CD4-positive, alpha-beta memory T cell (primary cell): ENCODE measurements around the gene EXOC4. TPM values are rescaled to one million over a fixed set of nuclear protein-coding genes. Genes with fewer than 3 reads are reported as not detected.

ENCODE experiments used
- CTCF ChIA-PET: fragments of 350-600 bp; sonication (Branson Sonifier 250); formaldehyde crosslinking; loops from one replicate; lab custom pipeline; 2021; ENCODE audit warnings: inconsistent platforms; ENCODE audit not compliant: partially characterized antibody; lab: Charles Lee
- POLR2A ChIA-PET: fragments of 350-600 bp; sonication (Branson Sonifier 250); formaldehyde crosslinking; loops from one replicate; lab custom pipeline; 2021; ENCODE audit not compliant: partially characterized antibody; lab: Charles Lee
- DNase-seq, 5 donors: peaks; one replicate each; pipeline versions ENCODE4 v3.0.0 to v3.0.0-alpha.2; 2020 to 2022; ENCODE audit warnings: mixed read lengths in 1 of 5
- H3K27ac ChIP-seq: one replicate; pipeline ENCODE4 v1.7.0; 2013; ENCODE audit warnings: low read depth, low read length
- H3K27me3 ChIP-seq: 2 replicates; pipeline ENCODE4 v1.7.0; 2013; ENCODE audit warnings: mild to moderate bottlenecking, low read length, moderate library complexity; ENCODE audit not compliant: insufficient read depth
- H3K36me3 ChIP-seq: 2 replicates; pipeline ENCODE4 v1.7.0; 2013; ENCODE audit warnings: mild to moderate bottlenecking, low read length, moderate library complexity; ENCODE audit not compliant: insufficient read depth
- H3K4me1 ChIP-seq: 2 replicates; pipeline ENCODE4 v1.7.0; 2013; ENCODE audit warnings: mild to moderate bottlenecking, low read length, moderate library complexity; ENCODE audit not compliant: insufficient read depth
- H3K4me3 ChIP-seq, 2 donors: one replicate each; pipeline ENCODE4 v1.7.0; 2013; ENCODE audit warnings: low read length in 2 of 2, mild to moderate bottlenecking in 1 of 2
- H3K9me3 ChIP-seq, 2 donors: one replicate each; pipeline ENCODE4 v1.7.0; 2013; ENCODE audit warnings: low read length in 2 of 2, control low read depth in 1 of 2; ENCODE audit not compliant: control insufficient read depth in 1 of 2
- H3K27ac Mint-ChIP-seq, 7 donors: one replicate each; pipeline ENCODE4 v1.8.0; 2020 to 2021; ENCODE audit warnings: mixed read lengths in 7 of 7, mild to moderate bottlenecking in 6 of 7, inconsistent platforms in 3 of 7, moderate library complexity in 3 of 7
- H3K27me3 Mint-ChIP-seq, 2 donors: one replicate each; pipeline ENCODE4 v1.8.0; 2020 to 2021; ENCODE audit warnings: mixed read lengths in 2 of 2
- H3K36me3 Mint-ChIP-seq, 2 donors: one replicate each; pipeline ENCODE4 v1.8.0; 2020 to 2021; ENCODE audit warnings: mixed read lengths in 2 of 2, inconsistent platforms in 1 of 2, mild to moderate bottlenecking in 1 of 2
- H3K4me1 Mint-ChIP-seq, 4 donors: one replicate each; pipeline ENCODE4 v1.8.0; 2020 to 2021; ENCODE audit warnings: mixed read lengths in 4 of 4, mild to moderate bottlenecking in 1 of 4
- H3K4me3 Mint-ChIP-seq, 8 donors: one replicate each; pipeline ENCODE4 v1.8.0; 2020 to 2021; ENCODE audit warnings: mixed read lengths in 8 of 8, mild to moderate bottlenecking in 7 of 8, moderate library complexity in 6 of 8, inconsistent platforms in 3 of 8
- H3K9me3 Mint-ChIP-seq, 8 donors: one replicate each; pipeline ENCODE4 v1.8.0; 2020 to 2021; ENCODE audit warnings: mixed read lengths in 8 of 8, mild to moderate bottlenecking in 5 of 8, inconsistent platforms in 3 of 8, moderate library complexity in 1 of 8
- intact Hi-C: fragments of 100-400 bp; cut with micrococcal nuclease; formaldehyde crosslinking; loops from one replicate; pipeline ENCODE4 v1.15.1; 2023
- polyA plus RNA-seq, 2 donors: library from polyadenylated mRNA; unstranded; fragments of 300-500 nt; fragmentation: Illumina TruSeq; gene quantifications; one replicate each; pipeline ENCODE4 v1.2.3, GENCODE V29; 2021
- total RNA-seq, 2 experiments: library from RNA; stranded (reverse); gene quantifications; one replicate each; pipeline ENCODE4 v1.2.3, GENCODE V29; 2021

The EXOC4 gene
- total and polyA plus RNA-seq, 4 experiments from 2014 or later: 33.8 to 81.2 (median 58.1) TPM

DNA sequence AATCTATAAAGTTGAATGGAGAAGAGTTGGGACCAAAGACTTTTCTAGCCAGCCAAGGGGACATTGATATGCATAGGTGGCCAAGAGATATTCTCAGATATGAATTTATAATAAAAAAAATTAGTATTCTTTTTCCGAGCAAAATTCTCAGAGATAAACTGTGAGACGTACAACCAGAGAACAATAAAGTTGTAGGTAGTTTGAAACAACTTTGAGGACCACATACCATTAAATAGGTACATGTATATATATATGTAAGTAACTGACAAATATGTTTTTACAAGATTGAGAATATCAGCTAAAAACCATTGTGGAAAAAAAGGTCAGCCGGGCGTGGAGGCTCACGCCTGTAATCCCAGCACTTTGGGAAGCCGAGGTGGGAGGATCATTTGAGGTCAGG, 56.5 kb downstream of the EXOC4 start:
- H3K27me3 ChIP-seq: no peaks in the 10 kb centered on the region
- peaks cover 21% of the 10 kb centered on the region for H3K36me3 ChIP-seq
- Mint-ChIP-seq H3K27ac (no peak overlapping the region), H3K4me1 (peaks cover 8 to 18% (median 10%) of the 10 kb centered on the region in 4 donors), H3K36me3 (peaks cover 60 to 72% of the 10 kb centered on the region in 2 donors), H3K27me3 (no peaks in the 10 kb centered on the region), H3K9me3 (peaks cover 0 to 2% (median 0%) of the 10 kb centered on the region in 8 donors), H3K4me3 (no peak overlapping the region)
- intact Hi-C loops: no loop called here
- H3K4me3 ChIP-seq: no peak overlapping the region
- ChIA-PET CTCF (no interaction called here), POLR2A (no interaction called here)
- peaks cover 9% of the 10 kb centered on the region for H3K4me1 ChIP-seq
- no peak overlapping the region for H3K27ac ChIP-seq
- H3K9me3 ChIP-seq: no peaks in the 10 kb centered on the region
- DNase-seq: no peak

DNA sequence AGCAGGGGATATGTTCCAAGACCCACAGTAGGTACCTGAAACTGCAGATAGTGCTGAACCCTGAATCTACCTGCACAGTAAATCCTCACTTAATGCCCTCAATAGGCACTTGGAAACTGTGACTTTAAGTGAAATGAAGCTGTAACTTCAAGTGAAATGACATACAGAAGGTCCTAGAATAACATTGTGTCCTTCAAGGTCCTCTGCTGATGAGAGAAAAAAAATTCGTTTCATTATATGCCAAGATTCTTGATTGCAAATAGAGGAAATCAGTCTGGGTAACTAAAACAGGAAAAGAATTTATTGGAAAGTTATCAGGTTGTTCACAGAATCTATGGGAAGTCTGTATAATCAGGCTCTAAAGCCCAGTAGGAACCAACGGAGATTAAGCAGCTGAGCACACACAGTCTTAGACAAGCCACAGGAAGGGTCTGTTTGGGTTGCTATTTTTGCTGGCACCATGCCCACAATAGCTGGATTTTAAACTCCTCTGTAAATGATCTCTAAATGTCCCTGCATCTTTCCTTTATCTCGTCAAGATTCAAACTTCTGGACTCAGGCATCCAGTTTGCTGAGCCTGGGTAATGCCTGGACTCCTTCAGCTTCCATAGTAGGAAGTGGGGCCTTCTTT, 57.5 kb downstream of the EXOC4 start:
- ChIA-PET CTCF (no interaction called here), POLR2A (no interaction called here)
- Histone ChIP-seq H3K4me3 (no peak overlapping the region), H3K36me3 (peaks cover 20% of the 10 kb centered on the region), H3K27me3 (no peaks in the 10 kb centered on the region), H3K4me1 (peaks cover 9% of the 10 kb centered on the region), H3K27ac (no peak overlapping the region), H3K9me3 (no peaks in the 10 kb centered on the region)
- peaks cover 8 to 18% (median 10%) of the 10 kb centered on the region in 4 donors for H3K4me1 Mint-ChIP-seq
- no peak for DNase-seq
- H3K9me3 Mint-ChIP-seq: peaks cover 0 to 3% (median 0%) of the 10 kb centered on the region in 8 donors
- no peak overlapping the region for H3K27ac Mint-ChIP-seq
- no peak overlapping the region for H3K4me3 Mint-ChIP-seq
- H3K36me3 Mint-ChIP-seq: peaks cover 49 to 65% of the 10 kb centered on the region in 2 donors
- H3K27me3 Mint-ChIP-seq: no peaks in the 10 kb centered on the region
- intact Hi-C loops: no loop called here

DNA sequence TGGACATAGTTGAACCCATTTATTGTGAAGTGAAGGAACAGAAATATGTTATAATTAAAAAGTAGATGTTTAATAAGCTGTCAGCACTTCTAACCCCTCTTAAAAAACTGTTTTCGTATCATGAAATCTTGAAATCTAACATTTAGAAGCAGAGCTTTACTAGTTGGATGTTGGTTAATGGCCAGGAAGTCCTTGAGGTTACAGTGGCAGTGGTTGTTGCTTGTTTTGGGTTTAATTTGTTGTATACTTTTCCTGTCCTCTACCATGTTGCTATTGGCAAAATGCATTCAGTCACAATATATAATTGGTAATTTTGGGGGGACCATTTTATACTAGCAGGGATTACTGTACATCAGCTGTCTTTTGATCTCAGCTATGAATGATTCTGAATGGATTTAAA, 60.7 kb downstream of the EXOC4 start:
- Histone ChIP-seq H3K4me3 (no peak overlapping the region), H3K36me3 (no peaks in the 10 kb centered on the region), H3K4me1 (peaks cover 9% of the 10 kb centered on the region), H3K27me3 (no peaks in the 10 kb centered on the region), H3K27ac (no peak overlapping the region), H3K9me3 (no peaks in the 10 kb centered on the region)
- no peaks in the 10 kb centered on the region for H3K27me3 Mint-ChIP-seq
- ChIA-PET POLR2A (no interaction called here), CTCF (interaction anchor here (0.7 kb wide), 1 partner anchor 50 kb away, joined by 3 read pairs; no protein-coding TSS in a partner anchor)
- H3K27ac Mint-ChIP-seq: peak overlapping the region in 1 of 7 donors; percentile 77
- H3K4me3 Mint-ChIP-seq: no peak overlapping the region
- H3K4me1 Mint-ChIP-seq: peaks cover 7 to 16% (median 10%) of the 10 kb centered on the region in 4 donors
- H3K36me3 Mint-ChIP-seq: peaks cover 29 to 50% of the 10 kb centered on the region in 2 donors
- H3K9me3 Mint-ChIP-seq: peaks cover 0 to 4% (median 0%) of the 10 kb centered on the region in 8 donors
- intact Hi-C loops: no loop called here
- DNase-seq: peak in 1 of 5 donors; percentile 1

DNA sequence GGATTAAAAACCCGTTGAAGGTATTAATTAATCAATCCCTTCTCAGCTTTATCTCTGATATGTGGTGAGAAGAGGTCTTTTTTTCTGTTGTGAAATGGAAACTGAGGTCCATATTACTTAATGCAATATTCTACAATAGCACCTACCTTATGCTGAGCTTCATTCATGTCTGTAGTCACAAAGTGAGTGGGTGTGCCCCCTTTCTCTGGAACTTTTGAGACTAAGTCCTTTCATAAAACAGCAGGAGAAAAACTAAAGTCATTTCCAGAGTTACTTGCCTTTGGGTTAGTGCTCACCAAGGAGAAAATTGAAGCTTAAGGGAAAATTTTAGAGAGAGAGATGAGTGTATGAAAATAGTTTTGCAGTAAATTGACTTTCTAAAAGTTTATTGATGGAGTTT, 61.2 kb downstream of the EXOC4 start:
- no peak for DNase-seq
- intact Hi-C loops: no loop called here
- Mint-ChIP-seq H3K36me3 (peaks cover 25 to 50% of the 10 kb centered on the region in 2 donors), H3K4me3 (no peak overlapping the region), H3K27me3 (no peaks in the 10 kb centered on the region), H3K27ac (no peak overlapping the region), H3K9me3 (peaks cover 0 to 4% (median 0%) of the 10 kb centered on the region in 8 donors), H3K4me1 (peaks cover 7 to 16% (median 10%) of the 10 kb centered on the region in 4 donors)
- Histone ChIP-seq H3K36me3 (no peaks in the 10 kb centered on the region), H3K9me3 (no peaks in the 10 kb centered on the region), H3K27ac (no peak overlapping the region), H3K27me3 (no peaks in the 10 kb centered on the region), H3K4me1 (peaks cover 9% of the 10 kb centered on the region), H3K4me3 (no peak overlapping the region)
- CTCF ChIA-PET: no interaction called here
- POLR2A ChIA-PET: no interaction called here

DNA sequence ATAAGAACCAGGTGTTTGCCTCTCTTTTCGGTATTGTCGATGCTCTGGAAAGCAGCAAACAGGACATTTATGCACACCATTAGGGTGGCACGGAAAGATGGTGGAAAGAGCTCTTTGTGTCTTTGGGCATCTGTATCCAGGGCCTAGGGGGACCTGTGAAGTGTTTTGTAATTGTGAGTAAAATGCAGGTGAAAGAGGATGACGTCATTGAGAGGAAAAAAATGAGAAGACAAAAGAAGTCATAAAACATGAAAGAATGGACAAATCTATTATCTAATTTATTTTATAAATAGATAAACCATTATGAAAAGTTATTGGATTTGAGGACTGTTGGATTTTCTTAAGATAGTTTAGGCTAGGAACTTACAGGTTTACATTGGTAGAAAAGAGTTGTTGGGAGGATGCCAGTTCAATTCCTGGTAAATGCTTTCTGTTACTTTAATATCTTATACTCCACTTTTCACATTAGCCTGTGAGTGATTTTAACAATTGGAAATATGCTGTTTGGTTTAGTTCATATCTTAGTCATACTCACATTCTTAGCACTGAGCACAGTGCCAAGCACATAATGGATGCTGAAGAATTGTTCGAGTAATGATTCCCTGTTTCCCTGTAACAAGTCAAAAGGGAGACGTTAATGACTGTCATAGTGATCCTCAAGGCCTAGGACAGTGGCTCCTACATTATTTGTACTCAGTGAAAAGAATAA, 62.6 kb downstream of the EXOC4 start:
- no peaks in the 10 kb centered on the region for H3K27me3 ChIP-seq
- H3K4me3 ChIP-seq: no peak overlapping the region
- CTCF ChIA-PET: no interaction called here
- H3K27ac Mint-ChIP-seq: peak overlapping the region in 1 of 7 donors; percentile 23
- no peak for DNase-seq
- no peak overlapping the region for H3K4me3 Mint-ChIP-seq
- no peaks in the 10 kb centered on the region for H3K27me3 Mint-ChIP-seq
- H3K4me1 Mint-ChIP-seq: peaks cover 7 to 14% (median 10%) of the 10 kb centered on the region in 4 donors
- peaks cover 0 to 4% (median 2%) of the 10 kb centered on the region in 8 donors for H3K9me3 Mint-ChIP-seq
- POLR2A ChIA-PET: no interaction called here
- H3K36me3 ChIP-seq: no peaks in the 10 kb centered on the region
- H3K27ac ChIP-seq: no peak overlapping the region
- peaks cover 28 to 52% of the 10 kb centered on the region in 2 donors for H3K36me3 Mint-ChIP-seq
- H3K9me3 ChIP-seq: no peaks in the 10 kb centered on the region
- intact Hi-C loops: no loop called here
- H3K4me1 ChIP-seq: peaks cover 9% of the 10 kb centered on the region

DNA sequence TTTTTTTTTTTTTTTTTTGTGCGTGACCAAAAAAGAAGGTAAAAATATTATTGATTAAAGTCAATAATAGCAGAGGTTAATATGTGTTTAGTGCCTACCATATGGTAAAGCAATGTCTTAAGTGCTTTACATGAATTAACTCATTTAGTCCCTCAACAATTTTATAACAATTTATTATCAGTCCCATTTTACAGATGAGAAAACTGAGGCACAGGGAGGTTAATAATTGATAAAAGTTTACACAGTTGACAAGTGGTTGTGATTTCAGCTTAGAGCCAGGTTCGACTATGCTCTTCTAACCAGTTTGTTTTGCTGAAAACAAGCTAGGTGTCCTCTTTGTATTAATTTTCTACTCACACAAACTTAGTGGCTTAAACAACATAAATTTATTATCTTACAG, 67.0 kb downstream of the EXOC4 start:
- Mint-ChIP-seq H3K27ac (no peak overlapping the region), H3K27me3 (no peaks in the 10 kb centered on the region), H3K4me1 (peaks cover 0 to 9% (median 6%) of the 10 kb centered on the region in 4 donors), H3K9me3 (peaks cover 0 to 30% (median 21%) of the 10 kb centered on the region in 8 donors), H3K4me3 (no peak overlapping the region), H3K36me3 (peaks cover 60 to 79% of the 10 kb centered on the region in 2 donors)
- ChIA-PET POLR2A (no interaction called here), CTCF (no interaction called here)
- Histone ChIP-seq H3K4me1 (no peaks in the 10 kb centered on the region), H3K36me3 (peaks cover 4% of the 10 kb centered on the region), H3K27ac (no peak overlapping the region), H3K4me3 (no peak overlapping the region), H3K27me3 (no peaks in the 10 kb centered on the region), H3K9me3 (no peaks in the 10 kb centered on the region)
- intact Hi-C loops: no loop called here
- DNase-seq: no peak

DNA sequence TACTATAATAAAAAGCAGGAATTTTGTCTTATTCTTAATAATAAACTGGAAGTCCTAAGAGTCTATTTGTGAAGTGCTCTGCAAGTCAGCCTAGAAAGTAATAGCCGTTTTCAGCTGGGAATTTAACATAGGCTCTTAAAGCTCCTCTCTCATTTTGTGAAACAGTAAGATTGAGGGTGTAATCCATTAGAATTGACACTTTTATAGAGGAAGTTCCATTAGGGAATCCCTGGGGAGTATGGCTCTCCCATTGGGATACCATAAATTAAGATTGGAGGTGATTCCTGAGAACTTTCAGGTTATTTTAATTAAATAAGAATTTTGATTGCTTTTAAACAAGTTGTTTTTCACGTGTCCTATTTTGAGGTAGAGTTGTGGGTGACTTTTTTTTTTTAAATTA, 68.0 kb downstream of the EXOC4 start:
- Histone ChIP-seq H3K9me3 (no peaks in the 10 kb centered on the region), H3K27me3 (no peaks in the 10 kb centered on the region), H3K27ac (no peak overlapping the region), H3K4me3 (no peak overlapping the region), H3K4me1 (no peaks in the 10 kb centered on the region), H3K36me3 (peaks cover 4% of the 10 kb centered on the region)
- H3K9me3 Mint-ChIP-seq: peaks cover 0 to 41% (median 30%) of the 10 kb centered on the region in 8 donors
- H3K27ac Mint-ChIP-seq: no peak overlapping the region
- intact Hi-C loops: no loop called here
- peaks cover 70 to 85% of the 10 kb centered on the region in 2 donors for H3K36me3 Mint-ChIP-seq
- DNase-seq: no peak
- H3K4me3 Mint-ChIP-seq: no peak overlapping the region
- no peaks in the 10 kb centered on the region for H3K27me3 Mint-ChIP-seq
- POLR2A ChIA-PET: no interaction called here
- CTCF ChIA-PET: no interaction called here
- peaks cover 0 to 14% (median 6%) of the 10 kb centered on the region in 4 donors for H3K4me1 Mint-ChIP-seq
